K562 (cell line): ENCODE measurements around the gene COX7A1. TPM values are rescaled to one million over a fixed set of nuclear protein-coding genes. Genes with fewer than 3 reads are reported as not detected.

Experiments
- ATAC-seq: fragments of 200-7000 bp; cut with Tn5 transposase; 3 replicates; pipeline ENCODE4 v1.9.1; 2020; ENCODE audit warnings: moderate library complexity
- BruUV-seq: library from RNA; stranded (reverse); fragments of 400-500 nt; replicated peaks from 2 replicates; lab custom pipeline; 2021; lab: Mats Ljungman, UMichigan
- CTCF ChIA-PET: fragments of 300-600 bp; formaldehyde crosslinking; extraction: SDS; loops from one replicate; lab custom pipeline; 2021; ENCODE audit warnings: low intra/inter-chr PET ratio; lab: Yijun Ruan, JAX
- POLR2A ChIA-PET: fragments of 300-600, 350-650 bp; sonication (Branson Sonifier 250); formaldehyde crosslinking; extraction: SDS; loops from one replicate; lab custom pipeline; 2021; ENCODE audit warnings: antibody characterized with exemption, inconsistent platforms; lab: Yijun Ruan, JAX
- DNase-seq, 4 experiments: peaks; one replicate each; pipeline versions ENCODE4 v3.0.0 to v3.0.0-alpha.2; 2011 to 2018; ENCODE audit warnings: low spot score in 3 of 4, mixed read lengths in 3 of 4; ENCODE audit errors: extremely low read depth in 1 of 4
- FAIRE-seq: peaks from 2 replicates; lab custom pipeline; 2011; peaks lifted over from hg19 to GRCh38; lab: Jason Lieb, UNC
- H2AFZ ChIP-seq: 2 replicates; pipeline ENCODE4 v1.6.0; 2011; ENCODE audit warnings: low read depth, low read length, control low read depth, inconsistent platforms
- H3K27ac ChIP-seq: fragments of 200-600 bp; 3 replicates; pipeline ENCODE4 v1.8.0; 2011; ENCODE audit warnings: low read depth, mild to moderate bottlenecking, control low read depth, inconsistent platforms, low read length, moderate library complexity, mixed read lengths; ENCODE audit errors: extremely low read depth
- H3K27me3 ChIP-seq, 2 experiments: fragments of 300-600 bp in 1 of 2; 2 replicates in 1 of 2; 3 replicates in 1 of 2; pipeline versions ENCODE4 v1.6.0 to v1.8.0; 2011; ENCODE audit warnings: inconsistent platforms in 2 of 2, low read length in 2 of 2, mild to moderate bottlenecking in 1 of 2, mixed read lengths in 1 of 2, moderate library complexity in 1 of 2; ENCODE audit not compliant: control insufficient read depth in 2 of 2, insufficient read depth in 2 of 2
- H3K36me3 ChIP-seq: fragments of 300-600 bp; 3 replicates; pipeline ENCODE4 v1.8.0; 2011; ENCODE audit warnings: mild to moderate bottlenecking, low read length, inconsistent platforms; ENCODE audit not compliant: control insufficient read depth, insufficient read depth
- H3K4me1 ChIP-seq, 2 experiments: fragments of 200-600 bp in 1 of 2; replicated peaks in 1 of 2; 2 replicates in 1 of 2; 3 replicates in 1 of 2; pipeline versions ENCODE4 v1.5.1 to v1.8.0; 2011; ENCODE audit warnings: inconsistent platforms in 2 of 2, low read length in 2 of 2, mild to moderate bottlenecking in 1 of 2, mixed read lengths in 1 of 2, moderate library complexity in 1 of 2; ENCODE audit not compliant: control insufficient read depth in 2 of 2, insufficient read depth in 2 of 2
- H3K4me2 ChIP-seq: 2 replicates; pipeline ENCODE4 v1.6.1; 2011; ENCODE audit warnings: low read length, control low read depth, inconsistent platforms, mixed read lengths; ENCODE audit not compliant: insufficient read depth
- H3K4me3 ChIP-seq: fragments of 200-600 bp; sonication (generic), shearing (Covaris generic); 2 replicates; pipeline ENCODE4 v1.5.1; 2016; ENCODE audit warnings: control low read depth, inconsistent platforms
- H3K79me2 ChIP-seq: fragments of 200-600 bp; 3 replicates; pipeline ENCODE4 v1.8.0; 2011; ENCODE audit warnings: low read length, inconsistent platforms; ENCODE audit not compliant: control insufficient read depth, insufficient read depth
- H3K9ac ChIP-seq, 2 experiments: 2 replicates each; pipeline versions ENCODE4 v1.6.0 to v1.6.1; 2011; ENCODE audit warnings: low read depth in 2 of 2, low read length in 2 of 2, control low read depth in 1 of 2, inconsistent platforms in 1 of 2, mild to moderate bottlenecking in 1 of 2, mixed read lengths in 1 of 2; ENCODE audit not compliant: insufficient read depth in 1 of 2
- H3K9me1 ChIP-seq: one replicate; pipeline ENCODE4 v1.6.0; 2011; ENCODE audit warnings: inconsistent platforms, mild to moderate bottlenecking, low read length, moderate library complexity; ENCODE audit not compliant: control insufficient read depth, insufficient read depth
- H3K9me3 ChIP-seq: replicated peaks from 2 replicates; pipeline ENCODE4 v1.5.1; 2011; ENCODE audit warnings: low read depth, low read length, inconsistent platforms; ENCODE audit not compliant: control insufficient read depth, insufficient read depth
- H4K20me1 ChIP-seq: replicated peaks from 2 replicates; pipeline ENCODE4 v1.6.1; 2011; ENCODE audit warnings: low read length, inconsistent platforms, mixed read lengths; ENCODE audit not compliant: control insufficient read depth, insufficient read depth
- CBFA2T2 ChIP-seq: fragments of 450-650 bp; conservative IDR thresholded peaks from 2 replicates; pipeline ENCODE4 v1.6.1; 2017; ENCODE audit warnings: mild to moderate bottlenecking
- GABPA ChIP-seq: fragments of 200-800 bp; sonication (Bioruptor generic); conservative IDR thresholded peaks from 2 replicates; pipeline ENCODE4 v1.6.1; 2016; ENCODE audit warnings: low read depth, missing genetic modification characterization, missing compliant biosample characterization
- HNRNPH1 ChIP-seq: fragments of 200-400 bp; formaldehyde crosslinking; optimal IDR thresholded peaks from 2 replicates; pipeline ENCODE3; 2017; ENCODE audit warnings: low read depth, mild to moderate bottlenecking, low read length, moderate library complexity
- WGBS: fragments of 100-300 bp; shearing (Covaris generic); methylation state at CpG from one replicate; pipeline ENCODE4 v1.1.6; 2016; ENCODE audit warnings: low coverage, mixed read lengths; ENCODE audit not compliant: insufficient coverage; ENCODE audit errors: missing lambda C conversion rate; 5-methylcytosine and 5-hydroxymethylcytosine counted together
- in situ Hi-C: fragments of 300-500 bp; cut with MboI; formaldehyde crosslinking; loops from 4 replicates; pipeline ENCODE4 v1.15.0; 2018; ENCODE audit warnings: inconsistent platforms, mixed read lengths
- intact Hi-C: fragments of 100-400 bp; cut with micrococcal nuclease; formaldehyde crosslinking; loops from 2 replicates; pipeline ENCODE4 v1.14.2; 2022
- polyA plus RNA-seq, 8 experiments: library from polyadenylated mRNA; depleted of rRNA in 4 of 8; stranded (reverse) in 5 of 8; unstranded in 3 of 8; fragments of >200 nt; fragmentation: Nextera tagmentation in 2 of 8; fragmentation: Illumina TruSeq in 1 of 8; extraction: Ambion mirVana in 2 of 8; extraction: Trizol in 1 of 8; gene quantifications; 2 replicates each; pipeline versions ENCODE4 v1.2.1 to v1.2.3, GENCODE V29; 2011 to 2014; ENCODE audit warnings: inconsistent platforms in 1 of 8, missing spikeins in 1 of 8
- total RNA-seq, 7 experiments: library from RNA; depleted of rRNA in 6 of 7; stranded (reverse); fragments of >200 nt in 6 of 7; fragmentation: Illumina TruSeq in 2 of 7; extraction: Trizol in 2 of 7; gene quantifications; 2 replicates each; pipeline versions ENCODE4 v1.2.1 to v1.2.3, GENCODE V29; 2011 to 2021; ENCODE audit warnings: low replicate concordance in 1 of 7
- TF ChIP-seq, protein P1 (sequence below), 2 experiments: fragments of 450-650 bp; IDR thresholded peaks; 2 replicates each; pipeline ENCODE4 v1.6.1; 2018; ENCODE audit warnings: mild to moderate bottlenecking in 2 of 2, low read depth in 1 of 2; ENCODE audit not compliant: partially characterized antibody in 2 of 2
- TF ChIP-seq, protein P2 (sequence below): IDR thresholded peaks from 2 replicates; pipeline ENCODE4 v1.6.1; 2011; ENCODE audit warnings: borderline replicate concordance, low read depth, mild to moderate bottlenecking, moderate library complexity, low read length; ENCODE audit not compliant: insufficient read depth, poor library complexity, severe bottlenecking
- TF ChIP-seq, protein P3 (sequence below): fragments of 450-650 bp; IDR thresholded peaks from 2 replicates; pipeline ENCODE4 v1.6.1; 2016; ENCODE audit warnings: antibody characterized with exemption
- TF ChIP-seq, protein P4 (sequence below): fragments of 250-450 bp; sonication (Bioruptor Pico); IDR thresholded peaks from 2 replicates; pipeline ENCODE4 v1.6.1; 2021; ENCODE audit warnings: mild to moderate bottlenecking

COX7A1 gene
- total and polyA plus RNA-seq, 9 of the 15 experiments (the other 6 are each of a cell fraction or from before 2014, with no cell fraction given), result 0.08 TPM; not detected in 8

DNA sequence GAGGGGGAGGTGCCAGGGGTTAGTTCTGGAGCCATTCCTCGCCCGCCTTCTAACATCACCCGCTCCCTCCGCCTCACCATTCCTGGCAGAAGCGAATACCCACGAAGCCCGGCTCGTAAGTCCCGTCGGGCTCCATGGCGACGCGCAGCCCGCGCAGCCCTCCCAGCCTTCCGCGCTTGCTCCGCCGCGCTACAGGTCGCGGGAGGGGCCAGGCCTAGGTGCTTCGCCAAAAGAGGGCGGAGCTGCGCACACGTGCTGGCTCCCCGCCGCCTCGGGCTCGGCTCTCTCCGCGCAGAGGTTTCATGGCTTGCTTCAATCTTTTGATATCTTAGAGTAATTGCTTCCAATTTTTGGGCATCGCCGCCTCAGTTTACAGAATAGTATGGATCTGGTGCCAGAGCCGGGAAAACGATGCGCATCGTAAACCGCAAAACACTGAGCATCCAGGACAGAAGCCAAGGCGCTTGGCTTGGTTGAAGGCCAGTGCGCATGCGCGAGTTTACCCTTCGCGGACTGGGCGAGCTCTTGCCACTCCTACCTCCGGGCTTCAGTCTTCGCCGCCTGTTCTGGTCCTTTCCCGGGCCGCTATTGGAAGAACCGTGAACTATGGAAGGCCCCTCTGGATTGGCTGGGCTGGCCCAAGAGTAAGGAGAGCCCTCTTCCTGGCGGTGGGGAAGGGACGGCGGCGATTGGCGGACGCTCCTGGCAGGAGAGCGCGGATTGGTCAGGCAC, 37.4 kb downstream of the COX7A1 start, which contains the start of gene POLR2I (continued):
- TF ChIP-seq, protein P1, sequence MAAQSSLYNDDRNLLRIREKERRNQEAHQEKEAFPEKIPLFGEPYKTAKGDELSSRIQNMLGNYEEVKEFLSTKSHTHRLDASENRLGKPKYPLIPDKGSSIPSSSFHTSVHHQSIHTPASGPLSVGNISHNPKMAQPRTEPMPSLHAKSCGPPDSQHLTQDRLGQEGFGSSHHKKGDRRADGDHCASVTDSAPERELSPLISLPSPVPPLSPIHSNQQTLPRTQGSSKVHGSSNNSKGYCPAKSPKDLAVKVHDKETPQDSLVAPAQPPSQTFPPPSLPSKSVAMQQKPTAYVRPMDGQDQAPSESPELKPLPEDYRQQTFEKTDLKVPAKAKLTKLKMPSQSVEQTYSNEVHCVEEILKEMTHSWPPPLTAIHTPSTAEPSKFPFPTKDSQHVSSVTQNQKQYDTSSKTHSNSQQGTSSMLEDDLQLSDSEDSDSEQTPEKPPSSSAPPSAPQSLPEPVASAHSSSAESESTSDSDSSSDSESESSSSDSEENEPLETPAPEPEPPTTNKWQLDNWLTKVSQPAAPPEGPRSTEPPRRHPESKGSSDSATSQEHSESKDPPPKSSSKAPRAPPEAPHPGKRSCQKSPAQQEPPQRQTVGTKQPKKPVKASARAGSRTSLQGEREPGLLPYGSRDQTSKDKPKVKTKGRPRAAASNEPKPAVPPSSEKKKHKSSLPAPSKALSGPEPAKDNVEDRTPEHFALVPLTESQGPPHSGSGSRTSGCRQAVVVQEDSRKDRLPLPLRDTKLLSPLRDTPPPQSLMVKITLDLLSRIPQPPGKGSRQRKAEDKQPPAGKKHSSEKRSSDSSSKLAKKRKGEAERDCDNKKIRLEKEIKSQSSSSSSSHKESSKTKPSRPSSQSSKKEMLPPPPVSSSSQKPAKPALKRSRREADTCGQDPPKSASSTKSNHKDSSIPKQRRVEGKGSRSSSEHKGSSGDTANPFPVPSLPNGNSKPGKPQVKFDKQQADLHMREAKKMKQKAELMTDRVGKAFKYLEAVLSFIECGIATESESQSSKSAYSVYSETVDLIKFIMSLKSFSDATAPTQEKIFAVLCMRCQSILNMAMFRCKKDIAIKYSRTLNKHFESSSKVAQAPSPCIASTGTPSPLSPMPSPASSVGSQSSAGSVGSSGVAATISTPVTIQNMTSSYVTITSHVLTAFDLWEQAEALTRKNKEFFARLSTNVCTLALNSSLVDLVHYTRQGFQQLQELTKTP (IDR thresholded peaks at IDR 0.05; ENCODE audit: low read depth in 1 of 2, partially characterized antibody in 2 of 2), result peak; percentile 21 to 48

DNA sequence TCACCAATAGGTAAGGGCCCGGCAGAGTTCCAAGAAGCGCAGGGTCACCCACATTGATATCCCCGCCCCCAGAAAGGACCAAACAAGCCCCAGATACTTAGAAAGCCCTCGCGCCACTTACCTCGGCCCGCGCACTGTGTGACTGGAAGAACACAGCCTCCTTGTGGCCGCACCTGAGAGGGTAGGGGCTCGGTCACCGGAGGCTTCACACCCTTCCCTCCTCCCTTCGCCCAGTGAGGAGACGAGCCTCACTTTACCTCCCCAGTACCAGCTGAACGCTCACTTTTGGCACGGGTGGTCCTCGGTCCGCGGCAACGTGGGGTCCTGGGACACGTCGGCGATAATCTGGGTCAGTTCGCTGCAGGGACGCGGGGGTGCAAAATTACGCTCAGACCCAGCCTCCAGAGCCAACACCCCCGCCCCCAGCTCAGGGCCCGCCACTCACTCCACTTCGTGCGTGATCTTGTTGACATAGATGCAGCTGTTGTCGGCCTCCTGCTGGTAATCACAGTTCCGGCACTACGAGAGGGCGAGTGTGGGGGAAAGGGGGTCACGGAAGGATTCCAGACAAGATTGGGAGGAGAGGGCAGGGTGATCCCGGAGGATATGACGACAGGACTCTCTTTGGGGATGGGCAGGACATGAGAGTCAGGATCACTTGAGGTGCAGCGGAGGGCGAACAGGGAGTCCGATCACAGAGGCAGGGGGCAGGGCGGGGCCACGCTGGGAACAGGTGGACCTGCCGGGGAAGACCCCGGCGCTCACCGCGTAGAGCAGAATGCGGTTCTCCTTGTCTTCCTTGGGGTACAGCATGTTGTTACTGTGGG, 38.1 kb downstream of the COX7A1 start:
- peak; percentile 36 to 59 (median 54) for DNase-seq
- peaks cover 24% of the 10 kb centered on the region; the same call in 2 of the 3 replicates for H3K36me3 ChIP-seq
- peak overlapping the region; percentile 62 for H3K4me3 ChIP-seq
- H3K9ac ChIP-seq, result peak overlapping the region; percentile 73 to 91
- peaks cover 14% of the 10 kb centered on the region for H3K79me2 ChIP-seq
- no peaks in the 10 kb centered on the region; the same call in 1 of the 2 replicates for H4K20me1 ChIP-seq
- peaks cover 5 to 38% of the 10 kb centered on the region in 2 experiments; a peak in 3 of 5 replicates for H3K4me1 ChIP-seq
- POLR2A ChIA-PET, result interaction anchor here (0.7 to 1.5 kb wide), 4 partner anchors 9 to 191 kb away, joined by 3 to 10 read pairs (median 4); no protein-coding TSS in a partner anchor
- H3K27me3 ChIP-seq, result no peaks in the 10 kb centered on the region
- H3K27ac ChIP-seq, result peak overlapping the region; percentile 74
- CTCF ChIA-PET, result no interaction called here
- H3K9me3 ChIP-seq, result no peaks in the 10 kb centered on the region
- FAIRE-seq, result no peak
- H3K4me2 ChIP-seq, result peak overlapping the region; percentile 96
- H2AFZ ChIP-seq, result peak overlapping the region; percentile 97
- peak; percentile 19 for ATAC-seq
- in situ Hi-C loops (no loop called here), intact Hi-C loops (loop anchor here (2.0 to 10.0 kb wide), 3 partner anchors 25 to 119 kb away; partner anchors contain the start of gene SDHAF1)
- WGBS, result 5% methylated on average over 36 of the region's 48 CpGs
- TSS peak; percentile 74 for BruUV-seq
- H3K9me1 ChIP-seq, result no peaks in the 10 kb centered on the region
- TF ChIP-seq, protein P2, sequence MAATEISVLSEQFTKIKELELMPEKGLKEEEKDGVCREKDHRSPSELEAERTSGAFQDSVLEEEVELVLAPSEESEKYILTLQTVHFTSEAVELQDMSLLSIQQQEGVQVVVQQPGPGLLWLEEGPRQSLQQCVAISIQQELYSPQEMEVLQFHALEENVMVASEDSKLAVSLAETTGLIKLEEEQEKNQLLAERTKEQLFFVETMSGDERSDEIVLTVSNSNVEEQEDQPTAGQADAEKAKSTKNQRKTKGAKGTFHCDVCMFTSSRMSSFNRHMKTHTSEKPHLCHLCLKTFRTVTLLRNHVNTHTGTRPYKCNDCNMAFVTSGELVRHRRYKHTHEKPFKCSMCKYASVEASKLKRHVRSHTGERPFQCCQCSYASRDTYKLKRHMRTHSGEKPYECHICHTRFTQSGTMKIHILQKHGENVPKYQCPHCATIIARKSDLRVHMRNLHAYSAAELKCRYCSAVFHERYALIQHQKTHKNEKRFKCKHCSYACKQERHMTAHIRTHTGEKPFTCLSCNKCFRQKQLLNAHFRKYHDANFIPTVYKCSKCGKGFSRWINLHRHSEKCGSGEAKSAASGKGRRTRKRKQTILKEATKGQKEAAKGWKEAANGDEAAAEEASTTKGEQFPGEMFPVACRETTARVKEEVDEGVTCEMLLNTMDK, result peak; percentile 19
- TF ChIP-seq, protein P3, sequence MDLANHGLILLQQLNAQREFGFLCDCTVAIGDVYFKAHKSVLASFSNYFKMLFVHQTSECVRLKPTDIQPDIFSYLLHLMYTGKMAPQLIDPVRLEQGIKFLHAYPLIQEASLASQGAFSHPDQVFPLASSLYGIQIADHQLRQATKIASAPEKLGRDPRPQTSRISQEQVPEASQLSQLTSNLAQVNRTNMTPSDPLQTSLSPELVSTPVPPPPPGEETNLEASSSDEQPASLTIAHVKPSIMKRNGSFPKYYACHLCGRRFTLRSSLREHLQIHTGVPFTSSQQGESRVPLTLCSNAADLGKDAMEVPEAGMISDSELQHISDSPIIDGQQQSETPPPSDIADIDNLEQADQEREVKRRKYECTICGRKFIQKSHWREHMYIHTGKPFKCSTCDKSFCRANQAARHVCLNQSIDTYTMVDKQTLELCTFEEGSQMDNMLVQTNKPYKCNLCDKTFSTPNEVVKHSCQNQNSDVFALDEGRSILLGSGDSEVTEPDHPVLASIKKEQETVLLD, result 0 out of 2 replicates have a peak, but pooled peaks have one; percentile 14
- TF ChIP-seq HNRNPH1, result no peak
- TF ChIP-seq CBFA2T2, result peak; percentile 20; the same call in 1 of the 2 replicates
- TF ChIP-seq, protein P4, sequence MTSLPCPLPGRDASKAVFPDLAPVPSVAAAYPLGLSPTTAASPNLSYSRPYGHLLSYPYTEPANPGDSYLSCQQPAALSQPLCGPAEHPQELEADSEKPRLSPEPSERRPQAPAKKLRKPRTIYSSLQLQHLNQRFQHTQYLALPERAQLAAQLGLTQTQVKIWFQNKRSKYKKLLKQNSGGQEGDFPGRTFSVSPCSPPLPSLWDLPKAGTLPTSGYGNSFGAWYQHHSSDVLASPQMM (CRISPR knock-in tag), result no peak
- peak; percentile 8; the same call in 1 of the 2 replicates for TF ChIP-seq GABPA (tag)
